ENCODE results near the gene CYP3A5.
A peak's percentile ranks its signal among the peaks of the same experiment; 100 is the strongest.
"Not testable (repeated sequence)": the region's sequence is repeated elsewhere in the genome, so short reads cannot be mapped to it uniquely, and the experiment has no call there.

The CYP3A5 gene

GRCh38 chr7:99685129-99685758 lies 5.4 kb upstream of the CYP3A5 start:
- no peak for DNase-seq

GRCh38 chr7:99679032-99679399 lies 780 bp downstream of the CYP3A5 start:
- DNase-seq: no peak

DNA sequence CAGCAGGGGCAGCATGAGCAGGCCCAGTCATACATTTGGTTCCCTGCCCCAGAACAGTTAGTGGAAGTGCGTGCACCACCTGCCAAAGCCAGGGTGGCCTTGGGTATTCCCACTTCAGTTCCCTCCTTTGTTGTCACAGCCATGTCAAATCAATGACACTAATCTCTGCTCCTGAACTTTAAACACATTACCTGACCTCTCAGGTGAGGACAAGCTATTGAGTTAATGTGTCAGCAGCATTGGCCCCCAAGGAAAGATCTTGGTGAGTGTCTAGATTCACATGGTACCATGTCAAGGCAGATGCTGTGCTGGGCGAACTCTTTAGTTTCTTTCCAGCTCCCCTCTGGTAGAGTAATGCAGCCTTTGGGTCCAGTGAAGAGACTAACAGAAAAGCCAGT lies 2.1 kb downstream of the CYP3A5 start:
- no peak for DNase-seq

GRCh38 chr7:99677013-99677647 lies 2.7 kb downstream of the CYP3A5 start:
- no peak for DNase-seq

- no peak for DNase-seq
Observed at GRCh38 chr7:99674995-99675742, 4.6 kb downstream of the CYP3A5 start.

- no peak for DNase-seq
Observed at GRCh38 chr7:99672573-99672972, 7.2 kb downstream of the CYP3A5 start.

DNA sequence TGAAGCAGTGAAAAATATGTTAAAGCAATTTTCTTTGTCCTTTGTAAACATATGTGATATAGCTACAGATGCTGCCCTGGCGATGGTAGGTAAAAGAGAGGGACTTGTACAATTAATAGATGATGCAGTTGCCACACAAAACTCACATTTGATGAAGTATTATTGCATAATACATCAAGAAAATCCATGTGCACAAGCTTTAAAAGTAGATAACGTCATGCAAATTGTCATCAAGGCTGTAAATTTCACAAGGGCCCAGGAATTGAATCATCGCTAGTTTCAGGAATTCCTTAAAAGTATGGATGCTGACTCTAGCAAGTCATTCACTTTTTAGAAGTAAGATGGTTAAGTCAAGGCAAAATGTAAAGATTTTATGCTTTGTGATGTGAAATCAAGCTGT lies 10.0 kb downstream of the CYP3A5 start:
- DNase-seq: no peak

DNA sequence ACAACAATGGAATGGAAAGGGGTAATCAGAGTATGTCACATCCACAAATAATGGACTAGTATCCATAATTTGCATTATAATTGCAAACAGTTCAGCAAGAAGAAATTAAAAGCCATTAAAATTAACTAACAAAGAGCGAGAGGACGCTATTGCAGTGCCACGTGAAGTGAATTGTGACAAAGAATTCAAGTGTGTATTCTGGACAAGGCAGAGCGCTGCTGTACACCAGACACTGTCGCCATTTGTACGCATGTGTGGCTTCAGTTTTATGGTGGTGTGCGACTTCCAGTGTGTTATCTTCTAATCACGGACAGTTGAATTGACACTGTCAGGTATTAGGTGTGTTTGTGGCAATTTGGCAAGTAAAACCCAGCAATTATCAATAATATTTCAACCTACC lies 11.3 kb downstream of the CYP3A5 start:
- no peak for DNase-seq

GRCh38 chr7:99667179-99667578 lies 12.6 kb downstream of the CYP3A5 start:
- DNase-seq: peak; percentile 0

GRCh38 chr7:99666013-99666395 lies 13.8 kb downstream of the CYP3A5 start:
- no peak for DNase-seq

- no peak for DNase-seq
Observed at GRCh38 chr7:99665312-99666012, 14.3 kb downstream of the CYP3A5 start.

DNA sequence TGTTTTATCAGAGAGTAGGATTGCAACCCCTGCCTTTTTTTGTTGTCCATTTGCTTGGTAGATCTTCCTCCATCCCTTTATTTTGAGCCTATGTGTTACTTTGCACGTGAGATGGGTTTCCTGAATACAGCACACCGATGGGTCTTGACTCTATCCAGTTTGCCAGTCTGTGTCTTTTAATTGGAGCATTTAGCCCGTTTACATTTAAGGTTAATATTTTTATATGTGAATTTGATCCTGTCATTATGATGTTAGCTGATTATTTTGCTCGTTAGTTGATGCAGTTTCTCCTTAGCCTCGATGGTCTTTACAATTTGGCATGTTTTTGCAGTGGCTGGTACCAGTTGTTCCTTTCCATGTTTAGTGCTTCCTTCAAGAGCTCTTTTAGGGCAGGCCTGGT lies 21.9 kb downstream of the CYP3A5 start:
- not testable (repeated sequence) for DNase-seq

DNA sequence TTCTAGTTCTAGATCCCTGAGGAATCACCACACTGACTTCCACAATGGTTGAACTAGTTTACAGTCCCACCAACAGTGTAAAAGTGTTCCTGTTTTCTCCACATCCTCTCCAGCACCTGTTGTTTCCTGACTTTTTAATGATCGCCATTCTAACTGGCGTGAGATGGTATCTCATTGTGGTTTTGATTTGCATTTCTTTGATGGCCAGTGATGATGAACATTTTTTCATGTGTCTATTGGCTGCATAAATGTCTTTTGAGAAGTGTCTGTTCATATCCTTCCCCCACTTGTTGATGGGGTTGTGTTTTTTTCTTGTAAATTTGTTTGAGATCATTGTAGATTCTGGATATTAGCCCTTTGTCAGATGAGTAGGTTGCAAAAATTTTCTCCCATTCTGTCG lies 25.2 kb downstream of the CYP3A5 start:
- not testable (repeated sequence) for DNase-seq

- no peak for DNase-seq
Observed at GRCh38 chr7:99653754-99654153, 26.0 kb downstream of the CYP3A5 start.

GRCh38 chr7:99653269-99653668 lies 26.5 kb downstream of the CYP3A5 start:
- DNase-seq: not testable (repeated sequence)

GRCh38 chr7:99652671-99653070 lies 27.1 kb downstream of the CYP3A5 start:
- no peak for DNase-seq

- no peak for DNase-seq
Observed at GRCh38 chr7:99651290-99651689, 28.5 kb downstream of the CYP3A5 start.

- no peak for DNase-seq
Observed at GRCh38 chr7:99648843-99649242, 31.0 kb downstream of the CYP3A5 start.

- no peak for DNase-seq
Observed at GRCh38 chr7:99645590-99645989, 34.2 kb downstream of the CYP3A5 start.

DNA sequence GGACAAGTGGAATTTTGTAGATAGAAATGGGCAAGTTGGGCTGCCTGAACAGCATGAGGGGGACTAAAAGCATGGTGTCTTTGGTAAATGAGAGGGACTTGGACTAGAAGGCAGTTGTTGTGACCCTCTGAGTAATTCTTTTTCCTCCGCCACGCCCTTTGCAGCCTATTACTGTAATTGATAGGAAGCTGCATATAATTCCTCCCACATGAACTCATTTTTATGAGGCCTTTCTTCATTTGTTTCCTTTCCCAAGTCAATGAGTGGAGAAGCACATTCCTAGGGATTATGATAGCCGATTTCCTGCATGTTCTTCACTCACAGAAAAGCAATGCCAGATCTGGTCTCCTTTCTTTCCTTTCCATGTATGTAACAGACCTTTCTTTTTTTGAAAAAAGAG lies 35.4 kb downstream of the CYP3A5 start:
- no peak for DNase-seq

DNA sequence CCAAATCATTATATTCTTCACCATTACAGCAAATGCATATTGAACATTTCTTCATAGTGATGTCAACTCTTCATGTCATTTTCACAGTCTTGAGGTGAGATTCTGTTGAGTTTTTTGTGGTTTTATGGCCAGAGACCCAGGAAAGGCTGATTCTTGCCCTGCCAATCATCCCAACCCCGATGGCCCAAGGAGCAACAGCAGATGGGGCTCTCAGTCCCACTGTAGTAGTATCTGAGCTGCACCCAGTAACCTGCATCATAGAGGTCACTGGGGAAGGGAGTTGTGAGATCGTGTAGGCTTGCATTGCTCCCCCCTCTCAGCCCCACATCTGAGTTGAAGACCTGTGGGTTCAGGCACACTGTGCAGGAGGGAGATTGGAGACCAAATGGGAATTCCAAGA lies 36.3 kb downstream of the CYP3A5 start:
- DNase-seq: no peak

DNA sequence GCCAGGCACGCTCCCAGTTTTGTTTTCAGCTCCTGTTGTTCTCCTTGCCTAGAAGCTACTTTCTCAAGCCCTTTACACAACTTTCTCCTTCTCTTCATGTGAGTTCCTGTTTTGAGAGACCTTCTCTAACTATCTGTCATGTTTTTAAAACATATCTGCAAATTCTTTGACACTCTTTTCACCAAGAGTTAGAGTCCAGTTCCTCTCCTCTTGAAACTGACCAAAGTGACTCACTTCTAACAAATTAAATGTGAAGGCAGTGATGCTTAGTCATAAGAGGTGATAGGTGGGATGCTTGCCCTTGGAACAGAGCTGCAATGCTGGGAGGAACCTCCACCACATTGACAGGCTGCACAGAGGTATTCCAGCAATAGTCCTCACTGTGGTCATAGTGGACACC lies 37.8 kb downstream of the CYP3A5 start:
- no peak for DNase-seq

- no peak for DNase-seq
Observed at GRCh38 chr7:99639267-99639666, 40.5 kb downstream of the CYP3A5 start.

- DNase-seq: no peak
Observed at GRCh38 chr7:99638731-99639130, 41.1 kb downstream of the CYP3A5 start.

Data from eye (tissue), 1 donor.